GM18505 (cell line): ENCODE data around the gene AKAP5.
"Not testable (repeated sequence)": the region's sequence is repeated elsewhere in the genome, so short reads cannot be mapped to it uniquely, and the experiment has no call there.

Experiments used
- ATAC-seq: cut with Tn5 transposase; IDR thresholded peaks from one replicate; pipeline ENCODE4 v1.9.1; 2021; ENCODE audit not compliant: unreplicated experiment
- POLR2A ChIP-seq: IDR thresholded peaks from 4 replicates; pipeline ENCODE4 v1.6.1; 2011; ENCODE audit warnings: borderline replicate concordance; ENCODE audit not compliant: insufficient read depth, insufficient read length; ENCODE audit errors: extremely low read depth

The AKAP5 gene

GRCh38 chr14:64516969-64517368, 51.7 kb downstream of the AKAP5 start:
- ATAC-seq: no peak
- TF ChIP-seq POLR2A: no peak

- not testable (repeated sequence) for ATAC-seq
Observed at GRCh38 chr14:64517667-64518066, 52.4 kb downstream of the AKAP5 start.

- no peak for ATAC-seq
- TF ChIP-seq POLR2A: no peak
Observed at GRCh38 chr14:64518229-64518628, 52.9 kb downstream of the AKAP5 start.

GRCh38 chr14:64520699-64521098, 55.4 kb downstream of the AKAP5 start:
- no peak for ATAC-seq
- TF ChIP-seq POLR2A: no peak

GRCh38 chr14:64522591-64523355, 57.5 kb downstream of the AKAP5 start:
- ATAC-seq: no peak
- no peak for TF ChIP-seq POLR2A
